ENCODE measurements around the gene EFNA5.

- TF ChIP-seq, protein P1, sequence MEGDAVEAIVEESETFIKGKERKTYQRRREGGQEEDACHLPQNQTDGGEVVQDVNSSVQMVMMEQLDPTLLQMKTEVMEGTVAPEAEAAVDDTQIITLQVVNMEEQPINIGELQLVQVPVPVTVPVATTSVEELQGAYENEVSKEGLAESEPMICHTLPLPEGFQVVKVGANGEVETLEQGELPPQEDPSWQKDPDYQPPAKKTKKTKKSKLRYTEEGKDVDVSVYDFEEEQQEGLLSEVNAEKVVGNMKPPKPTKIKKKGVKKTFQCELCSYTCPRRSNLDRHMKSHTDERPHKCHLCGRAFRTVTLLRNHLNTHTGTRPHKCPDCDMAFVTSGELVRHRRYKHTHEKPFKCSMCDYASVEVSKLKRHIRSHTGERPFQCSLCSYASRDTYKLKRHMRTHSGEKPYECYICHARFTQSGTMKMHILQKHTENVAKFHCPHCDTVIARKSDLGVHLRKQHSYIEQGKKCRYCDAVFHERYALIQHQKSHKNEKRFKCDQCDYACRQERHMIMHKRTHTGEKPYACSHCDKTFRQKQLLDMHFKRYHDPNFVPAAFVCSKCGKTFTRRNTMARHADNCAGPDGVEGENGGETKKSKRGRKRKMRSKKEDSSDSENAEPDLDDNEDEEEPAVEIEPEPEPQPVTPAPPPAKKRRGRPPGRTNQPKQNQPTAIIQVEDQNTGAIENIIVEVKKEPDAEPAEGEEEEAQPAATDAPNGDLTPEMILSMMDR (IDR thresholded peaks at IDR 0.05): no peak
- TF ChIP-seq POLR2AphosphoS5 (IDR thresholded peaks at IDR 0.05; ENCODE audit: insufficient read depth in 1 of 2, low read depth in 1 of 2) (no peak), POLR2A (IDR thresholded peaks at IDR 0.05) (no peak)
Observed at GRCh38 chr5:107463731-107464130, 207.0 kb downstream of the EFNA5 start.

All from vagina (tissue), 2 donors.